Measurements from ENCODE around the gene GRAP2.
A peak's percentile ranks its signal among the peaks of the same experiment; 100 is the strongest.
"Not testable (repeated sequence)": the region's sequence is repeated elsewhere in the genome, so short reads cannot be mapped to it uniquely, and the experiment has no call there.

The GRAP2 gene

DNA sequence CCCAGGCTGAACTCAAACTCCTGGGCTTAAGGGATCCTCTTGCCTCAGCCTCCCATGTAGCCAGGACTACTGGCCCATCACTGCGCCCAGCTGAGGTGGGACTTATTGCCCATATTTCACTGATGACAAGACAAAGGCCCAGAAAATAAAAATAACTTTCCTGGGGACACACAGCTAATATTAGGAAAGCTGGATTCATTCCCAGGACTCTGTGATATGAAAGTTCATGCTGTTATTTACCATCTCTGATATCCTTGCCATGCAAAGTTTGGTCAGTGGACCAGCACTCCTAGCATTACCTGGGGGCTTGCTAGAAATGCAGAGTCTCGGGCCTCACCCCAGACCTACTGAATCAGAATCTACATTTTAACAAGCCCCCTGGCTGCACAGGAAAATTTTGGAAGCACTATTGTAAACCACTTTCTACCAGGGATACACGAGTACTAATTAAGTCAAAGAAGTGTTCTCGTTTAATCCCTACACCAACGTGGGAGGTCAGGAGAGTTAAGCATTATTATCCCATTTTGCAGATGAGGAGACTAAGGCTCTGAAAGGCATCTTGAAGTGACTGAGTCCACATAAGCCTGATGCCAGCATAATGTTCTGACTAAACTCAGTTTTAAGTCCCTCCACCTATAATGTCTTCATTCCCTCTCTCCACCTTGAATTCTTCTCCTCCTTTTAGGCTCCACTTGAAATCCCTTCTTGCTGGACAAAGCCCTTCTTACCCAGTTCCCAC lies 91.4 kb downstream of the GRAP2 start:
- no peak overlapping the region for H3K9ac ChIP-seq (ENCODE audit: low read length)
- H3K27me3 ChIP-seq (replicated peaks; ENCODE audit: control insufficient read depth, insufficient read depth, low read length), result peaks cover 49% of the 10 kb centered on the region
- no peaks in the 10 kb centered on the region for H3K9me3 ChIP-seq (ENCODE audit: control insufficient read depth, low read length)

DNA sequence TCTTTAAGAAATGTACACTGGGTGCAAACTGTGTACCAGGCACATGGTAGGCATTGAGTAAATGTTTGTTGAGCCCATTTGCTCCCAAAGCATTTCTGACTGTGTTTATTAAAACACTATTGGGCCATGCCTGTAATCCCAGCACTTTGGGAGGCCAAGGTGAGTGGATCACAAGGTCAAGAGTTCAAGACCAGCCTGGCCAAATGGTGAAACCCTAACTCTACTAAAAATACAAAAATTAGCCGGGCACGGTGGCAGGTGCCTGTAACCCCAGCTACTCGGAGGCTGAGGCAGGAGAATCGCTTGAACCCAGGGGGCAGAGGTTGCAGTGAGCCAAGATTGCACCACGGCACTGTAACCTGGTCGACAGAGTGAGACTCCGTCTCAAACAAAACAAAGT lies 92.0 kb downstream of the GRAP2 start:
- DNase-seq (ENCODE audit: low read depth); H3K36me3 ChIP-seq (ENCODE audit: control insufficient read depth, insufficient read depth, low read length, severe bottlenecking); H3K4me3 ChIP-seq (ENCODE audit: low read length); H3K9ac ChIP-seq (ENCODE audit: low read length); H3K9me3 ChIP-seq (ENCODE audit: control insufficient read depth, low read length); H3K4me1 ChIP-seq (ENCODE audit: control insufficient read depth, insufficient read depth, low read length): not testable (repeated sequence)
- H3K27me3 ChIP-seq (replicated peaks; ENCODE audit: control insufficient read depth, insufficient read depth, low read length), result peaks cover 53% of the 10 kb centered on the region

More for the DNA sequence above, 91.4 kb downstream of the GRAP2 start:
- H3K4me1 ChIP-seq (ENCODE audit: control insufficient read depth, insufficient read depth, low read length), result no peaks in the 10 kb centered on the region
- H3K36me3 ChIP-seq (ENCODE audit: control insufficient read depth, insufficient read depth, low read length, severe bottlenecking), result no peaks in the 10 kb centered on the region
- no peak overlapping the region for H3K4me3 ChIP-seq (ENCODE audit: low read length)
- no peak for DNase-seq (ENCODE audit: low read depth)

DNA sequence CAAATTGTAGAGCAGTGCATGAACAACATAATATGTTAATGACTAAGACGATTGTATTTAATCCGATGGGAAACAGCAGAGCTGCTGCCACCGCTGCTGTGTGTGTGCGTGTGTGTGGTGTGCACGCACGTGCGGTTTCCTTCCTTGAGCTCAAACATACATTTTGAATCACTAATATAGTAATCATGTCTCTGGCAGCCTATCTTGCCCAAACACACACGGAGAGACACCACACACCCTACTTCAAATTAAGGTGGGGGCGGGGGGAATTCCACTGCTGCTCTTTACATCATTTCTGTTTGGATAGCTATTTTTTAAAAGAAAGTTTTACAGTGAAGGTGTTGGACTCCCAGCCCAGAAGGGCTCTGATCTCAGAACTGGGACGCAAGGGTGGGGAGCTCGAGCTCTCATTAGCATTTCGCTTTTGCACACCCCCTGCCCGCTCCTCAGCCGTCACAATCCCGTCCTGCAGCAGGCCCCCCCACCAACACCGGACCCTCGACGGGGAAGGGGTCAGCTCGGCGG lies 93.2 kb downstream of the GRAP2 start:
- Histone ChIP-seq H3K9ac (ENCODE audit: low read length) (no peak overlapping the region), H3K4me1 (ENCODE audit: control insufficient read depth, insufficient read depth, low read length) (no peaks in the 10 kb centered on the region), H3K27me3 (replicated peaks; ENCODE audit: control insufficient read depth, insufficient read depth, low read length) (peaks cover 51% of the 10 kb centered on the region), H3K9me3 (ENCODE audit: control insufficient read depth, low read length) (no peaks in the 10 kb centered on the region), H3K4me3 (ENCODE audit: low read length) (no peak overlapping the region), H3K36me3 (ENCODE audit: control insufficient read depth, insufficient read depth, low read length, severe bottlenecking) (no peaks in the 10 kb centered on the region)
- no peak for DNase-seq (ENCODE audit: low read depth)

DNA sequence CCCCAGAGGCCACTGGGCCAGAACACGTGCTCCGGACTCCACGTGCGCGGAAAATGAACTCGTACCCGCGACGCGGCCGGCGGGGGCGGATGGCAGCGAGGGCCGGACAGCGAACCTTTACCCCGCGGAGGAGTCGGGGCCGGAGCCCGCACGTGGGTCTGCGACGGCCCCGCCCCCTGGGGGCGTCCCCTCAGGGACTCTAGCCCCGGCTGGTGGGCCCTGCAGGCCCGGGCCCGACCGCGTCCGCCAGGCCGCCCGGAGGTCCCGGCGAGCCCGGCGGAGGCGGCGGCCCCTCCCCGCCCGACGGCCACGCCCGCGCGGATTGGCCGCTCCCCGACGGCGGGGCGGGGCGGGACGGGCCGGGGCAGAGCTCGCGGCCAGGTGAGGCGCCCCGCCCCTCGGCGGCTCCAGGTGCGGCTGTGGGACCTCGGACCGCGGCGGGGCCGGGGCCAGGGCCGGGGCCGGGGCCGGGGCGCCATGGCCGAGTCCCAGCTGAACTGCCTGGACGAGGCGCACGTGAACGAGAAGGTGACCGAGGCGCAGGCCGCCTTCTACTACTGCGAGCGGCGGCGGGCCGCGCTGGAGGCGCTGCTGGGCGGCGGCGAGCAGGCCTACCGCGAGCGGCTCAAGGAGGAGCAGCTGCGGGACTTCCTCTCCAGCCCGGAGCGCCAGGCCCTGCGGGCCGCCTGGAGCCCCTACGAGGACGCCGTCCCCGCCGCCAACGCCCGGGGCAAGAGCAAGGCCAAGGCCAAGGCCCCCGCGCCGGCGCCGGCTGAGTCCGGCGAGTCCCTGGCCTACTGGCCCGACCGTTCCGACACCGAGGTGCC lies 93.9 kb downstream of the GRAP2 start, which contains the start of gene FAM83F:
FAM83F (plus strand) TSS at position 389 of the 827 bp plus-strand sequence; CDS start at position 478, 89 bp downstream.
- no peaks in the 10 kb centered on the region for H3K9me3 ChIP-seq (ENCODE audit: control insufficient read depth, low read length)
- H3K27me3 ChIP-seq (replicated peaks; ENCODE audit: control insufficient read depth, insufficient read depth, low read length), result peaks cover 50% of the 10 kb centered on the region
- H3K36me3 ChIP-seq (ENCODE audit: control insufficient read depth, insufficient read depth, low read length, severe bottlenecking), result no peaks in the 10 kb centered on the region
- H3K4me1 ChIP-seq (ENCODE audit: control insufficient read depth, insufficient read depth, low read length), result no peaks in the 10 kb centered on the region
- no peak for DNase-seq (ENCODE audit: low read depth)
- no peak within 1 kb of the TSS for H3K9ac ChIP-seq (ENCODE audit: low read length)
- no peak within 1 kb of the TSS for H3K4me3 ChIP-seq (ENCODE audit: low read length)

DNA sequence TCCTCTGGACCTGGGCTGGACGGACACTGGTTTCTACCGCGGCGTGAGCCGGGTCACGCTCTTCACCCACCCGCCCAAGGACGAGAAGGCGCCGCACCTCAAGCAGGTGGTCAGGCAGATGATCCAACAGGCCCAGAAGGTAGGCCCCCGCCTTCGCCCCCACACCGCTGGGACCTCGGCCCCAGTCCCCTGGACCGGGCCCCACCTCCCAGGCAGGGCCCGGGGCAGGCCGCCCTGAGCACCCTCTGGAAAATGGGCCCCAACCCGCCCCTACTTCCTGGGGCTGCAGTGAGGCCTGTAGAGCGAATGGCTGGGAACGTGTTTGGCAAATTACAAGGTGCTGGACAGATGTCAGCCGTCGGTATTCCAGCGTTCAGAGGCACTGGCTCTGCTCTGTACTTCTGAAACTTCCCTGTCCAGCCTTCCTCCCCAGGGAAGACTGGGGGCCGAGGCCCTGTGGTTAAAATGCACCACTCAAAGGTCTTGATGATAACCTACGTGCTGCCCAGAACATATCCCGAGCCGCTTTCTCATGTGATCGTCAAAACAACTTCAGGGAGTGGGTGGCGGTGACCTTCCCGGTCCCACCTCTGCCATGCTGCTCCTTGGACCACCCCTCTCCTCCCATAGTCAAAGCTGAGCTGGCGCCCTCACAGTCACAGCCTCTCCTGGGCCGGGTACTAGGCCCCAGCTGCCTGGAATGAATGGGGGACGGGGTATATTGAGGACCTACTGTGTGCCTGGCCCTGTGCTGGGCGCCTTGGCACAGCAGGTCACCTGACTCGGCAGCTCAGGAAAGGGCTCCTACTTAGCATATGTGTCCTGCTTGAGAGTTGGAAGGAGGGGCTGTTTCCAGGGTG lies 94.7 kb downstream of the GRAP2 start:
- no peaks in the 10 kb centered on the region for H3K9me3 ChIP-seq (ENCODE audit: control insufficient read depth, low read length)
- H3K36me3 ChIP-seq (ENCODE audit: control insufficient read depth, insufficient read depth, low read length, severe bottlenecking), result no peaks in the 10 kb centered on the region
- no peak for DNase-seq (ENCODE audit: low read depth)
- H3K4me3 ChIP-seq (ENCODE audit: low read length), result no peak overlapping the region
- H3K4me1 ChIP-seq (ENCODE audit: control insufficient read depth, insufficient read depth, low read length), result no peaks in the 10 kb centered on the region
- peaks cover 58% of the 10 kb centered on the region for H3K27me3 ChIP-seq (replicated peaks; ENCODE audit: control insufficient read depth, insufficient read depth, low read length)
- H3K9ac ChIP-seq (ENCODE audit: low read length), result no peak overlapping the region

DNA sequence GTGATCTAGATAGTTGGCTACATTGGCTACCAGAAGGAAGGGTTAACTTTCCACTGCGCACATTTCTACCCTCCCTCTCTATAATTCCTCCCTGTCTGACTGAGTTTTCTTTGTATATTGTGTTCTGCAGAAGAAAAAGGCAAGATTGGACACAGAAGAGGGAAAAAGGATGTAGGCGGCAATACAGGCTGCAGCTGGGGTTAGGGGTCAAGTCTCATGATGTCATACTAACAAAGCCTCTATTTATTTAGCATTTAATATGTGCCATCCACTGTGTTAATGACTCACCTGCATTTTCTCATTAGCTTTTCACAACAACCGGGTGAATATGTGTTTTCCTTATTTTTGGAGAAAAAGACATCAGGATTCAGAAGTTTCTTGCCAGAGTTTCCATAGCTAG lies 95.8 kb downstream of the GRAP2 start:
- Histone ChIP-seq H3K9ac (ENCODE audit: low read length) (no peak overlapping the region), H3K9me3 (ENCODE audit: control insufficient read depth, low read length) (no peaks in the 10 kb centered on the region), H3K4me3 (ENCODE audit: low read length) (no peak overlapping the region), H3K36me3 (ENCODE audit: control insufficient read depth, insufficient read depth, low read length, severe bottlenecking) (no peaks in the 10 kb centered on the region), H3K4me1 (ENCODE audit: control insufficient read depth, insufficient read depth, low read length) (no peaks in the 10 kb centered on the region), H3K27me3 (replicated peaks; ENCODE audit: control insufficient read depth, insufficient read depth, low read length) (peaks cover 68% of the 10 kb centered on the region)
- DNase-seq (ENCODE audit: low read depth), result no peak

DNA sequence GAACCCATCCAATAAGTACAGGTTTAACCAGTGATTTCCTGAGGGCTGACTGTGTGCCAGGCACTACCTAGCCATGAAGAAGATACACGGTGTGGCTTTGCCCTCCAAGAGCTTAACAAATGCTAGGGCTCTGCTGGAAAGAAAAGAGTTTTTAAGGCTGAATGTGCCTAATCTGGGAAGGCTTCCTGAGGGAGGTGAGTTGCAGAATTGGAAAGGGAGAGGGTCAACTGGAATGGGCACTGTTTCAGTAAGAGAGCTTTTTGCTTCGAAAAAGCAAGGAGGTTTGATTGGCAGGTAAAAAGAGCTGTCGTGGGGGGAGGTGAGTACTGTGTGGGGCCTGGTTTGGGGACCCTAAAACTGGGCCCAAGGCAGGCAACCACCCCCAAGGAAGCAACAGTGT lies 96.5 kb downstream of the GRAP2 start:
- no peaks in the 10 kb centered on the region for H3K36me3 ChIP-seq (ENCODE audit: control insufficient read depth, insufficient read depth, low read length, severe bottlenecking)
- DNase-seq (ENCODE audit: low read depth), result no peak
- H3K9ac ChIP-seq (ENCODE audit: low read length), result no peak overlapping the region
- H3K27me3 ChIP-seq (replicated peaks; ENCODE audit: control insufficient read depth, insufficient read depth, low read length), result peaks cover 72% of the 10 kb centered on the region
- no peak overlapping the region for H3K4me3 ChIP-seq (ENCODE audit: low read length)
- H3K4me1 ChIP-seq (ENCODE audit: control insufficient read depth, insufficient read depth, low read length), result no peaks in the 10 kb centered on the region
- H3K9me3 ChIP-seq (ENCODE audit: control insufficient read depth, low read length), result no peaks in the 10 kb centered on the region

DNA sequence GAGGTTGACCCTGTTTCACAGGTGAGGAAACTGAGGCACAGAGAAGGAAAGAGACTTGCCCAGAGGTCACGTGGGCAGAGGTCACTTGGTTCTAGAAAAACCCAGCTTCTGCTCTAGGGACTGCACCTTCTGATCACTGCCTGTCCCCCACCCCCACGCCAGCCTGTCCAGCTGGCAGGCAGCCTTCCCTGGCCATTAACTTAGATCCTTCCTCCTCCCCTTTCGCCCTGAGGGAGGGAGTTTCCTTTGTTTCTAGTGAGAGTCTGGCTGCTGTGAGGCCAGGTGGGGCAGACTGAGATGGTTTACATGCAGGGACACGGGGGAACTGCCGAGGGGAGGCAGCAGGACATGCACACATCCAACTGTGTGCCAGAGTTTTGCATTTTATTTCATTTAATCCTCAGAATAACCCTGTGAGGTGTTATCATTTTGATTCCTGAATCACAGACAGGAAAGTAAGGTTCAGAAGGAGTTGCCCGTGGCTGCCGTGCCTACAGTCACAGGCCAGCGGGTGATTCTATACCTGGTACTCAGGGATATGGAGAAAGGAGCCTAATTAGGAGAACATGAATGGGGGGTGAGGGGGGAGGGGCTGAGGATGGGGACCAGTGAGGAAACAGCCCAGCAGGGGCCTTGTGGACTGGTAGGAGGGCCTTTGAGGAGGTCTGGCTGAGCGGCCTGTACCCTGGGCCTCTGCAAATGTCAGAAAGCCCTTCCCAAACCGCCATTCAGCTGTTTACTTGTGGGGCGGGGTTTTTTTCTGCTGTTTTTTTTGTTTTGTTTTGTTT lies 97.2 kb downstream of the GRAP2 start:
- H3K4me3 ChIP-seq (ENCODE audit: low read length), result no peak overlapping the region
- peaks cover 73% of the 10 kb centered on the region for H3K27me3 ChIP-seq (replicated peaks; ENCODE audit: control insufficient read depth, insufficient read depth, low read length)
- no peaks in the 10 kb centered on the region for H3K36me3 ChIP-seq (ENCODE audit: control insufficient read depth, insufficient read depth, low read length, severe bottlenecking)
- no peak overlapping the region for H3K9ac ChIP-seq (ENCODE audit: low read length)
- no peaks in the 10 kb centered on the region for H3K4me1 ChIP-seq (ENCODE audit: control insufficient read depth, insufficient read depth, low read length)
- no peaks in the 10 kb centered on the region for H3K9me3 ChIP-seq (ENCODE audit: control insufficient read depth, low read length)
- DNase-seq (ENCODE audit: low read depth), result peak; percentile 12

DNA sequence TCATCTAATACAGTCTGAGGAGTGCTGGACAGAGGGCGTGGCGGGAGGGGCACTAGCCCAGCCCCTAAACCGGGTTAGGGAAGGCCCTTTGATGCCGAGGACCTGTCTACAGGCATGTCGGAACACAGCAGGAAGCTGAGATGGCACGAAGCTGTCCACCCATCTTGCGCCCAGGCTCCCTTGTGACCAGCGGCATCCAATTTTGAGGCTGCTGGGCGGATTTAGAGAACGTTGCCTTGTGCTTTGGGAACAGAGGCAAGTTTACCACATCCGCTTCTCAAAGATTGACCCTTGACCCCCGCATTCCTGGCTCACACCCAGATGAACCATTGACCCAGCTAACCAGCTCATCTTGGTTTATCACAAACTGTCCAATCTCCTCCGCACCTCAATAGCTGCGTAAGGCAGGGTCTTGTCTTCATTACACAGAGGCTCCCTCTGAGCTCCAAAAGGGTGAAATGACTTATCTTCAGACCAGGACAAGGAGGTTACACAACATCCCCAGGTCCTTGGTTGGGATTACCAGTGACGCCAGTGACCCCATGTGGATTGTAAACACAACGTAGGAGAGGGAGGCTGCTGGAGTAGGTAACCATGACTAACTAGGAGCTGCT lies 98.4 kb downstream of the GRAP2 start:
- H3K4me1 ChIP-seq (ENCODE audit: control insufficient read depth, insufficient read depth, low read length), result no peaks in the 10 kb centered on the region
- DNase-seq (ENCODE audit: low read depth), result no peak
- no peaks in the 10 kb centered on the region for H3K36me3 ChIP-seq (ENCODE audit: control insufficient read depth, insufficient read depth, low read length, severe bottlenecking)
- H3K4me3 ChIP-seq (ENCODE audit: low read length), result no peak overlapping the region
- no peaks in the 10 kb centered on the region for H3K9me3 ChIP-seq (ENCODE audit: control insufficient read depth, low read length)
- peaks cover 75% of the 10 kb centered on the region for H3K27me3 ChIP-seq (replicated peaks; ENCODE audit: control insufficient read depth, insufficient read depth, low read length)
- H3K9ac ChIP-seq (ENCODE audit: low read length), result no peak overlapping the region

DNA sequence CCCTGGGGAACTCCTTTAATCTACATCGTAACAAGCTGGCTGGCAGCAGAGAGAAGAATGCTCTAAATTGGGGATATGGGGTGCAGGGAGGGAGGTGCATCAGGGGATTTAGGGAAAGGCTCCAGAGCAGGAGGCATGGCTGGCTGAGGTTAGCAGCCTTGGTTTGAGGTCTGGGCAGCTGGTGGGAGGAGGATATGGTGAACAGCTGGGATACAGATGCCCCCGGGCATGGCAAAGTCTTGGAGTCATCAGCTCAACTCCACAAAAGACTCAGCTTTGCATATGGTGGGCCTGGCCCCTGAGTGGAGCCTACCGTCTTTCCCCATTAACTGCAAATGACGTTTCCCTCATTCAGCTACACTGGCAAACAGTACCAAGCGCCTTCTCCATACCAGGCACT lies 99.3 kb downstream of the GRAP2 start:
- peaks cover 78% of the 10 kb centered on the region for H3K27me3 ChIP-seq (replicated peaks; ENCODE audit: control insufficient read depth, insufficient read depth, low read length)
- DNase-seq (ENCODE audit: low read depth), result no peak
- H3K9ac ChIP-seq (ENCODE audit: low read length), result no peak overlapping the region
- H3K9me3 ChIP-seq (ENCODE audit: control insufficient read depth, low read length), result no peaks in the 10 kb centered on the region
- H3K36me3 ChIP-seq (ENCODE audit: control insufficient read depth, insufficient read depth, low read length, severe bottlenecking), result no peaks in the 10 kb centered on the region
- no peak overlapping the region for H3K4me3 ChIP-seq (ENCODE audit: low read length)
- H3K4me1 ChIP-seq (ENCODE audit: control insufficient read depth, insufficient read depth, low read length), result no peaks in the 10 kb centered on the region

All from adipocyte (in vitro differentiated cells).